ENCODE measurements around the gene SLC22A6. TPM values are rescaled to one million over a fixed set of nuclear protein-coding genes. Genes with fewer than 3 reads are reported as not detected.

SLC22A6 gene
- total and polyA plus RNA-seq, 2 experiments from 2014 or later: not detected

- TF ChIP-seq EZH2phosphoT487 (IDR thresholded peaks at IDR 0.05; ENCODE audit: unreplicated experiment): no peak
- TF ChIP-seq CTCF (conservative IDR thresholded peaks at IDR 0.05; ENCODE audit: low read depth in 2 of 2): no peak
- TF ChIP-seq, protein P1, sequence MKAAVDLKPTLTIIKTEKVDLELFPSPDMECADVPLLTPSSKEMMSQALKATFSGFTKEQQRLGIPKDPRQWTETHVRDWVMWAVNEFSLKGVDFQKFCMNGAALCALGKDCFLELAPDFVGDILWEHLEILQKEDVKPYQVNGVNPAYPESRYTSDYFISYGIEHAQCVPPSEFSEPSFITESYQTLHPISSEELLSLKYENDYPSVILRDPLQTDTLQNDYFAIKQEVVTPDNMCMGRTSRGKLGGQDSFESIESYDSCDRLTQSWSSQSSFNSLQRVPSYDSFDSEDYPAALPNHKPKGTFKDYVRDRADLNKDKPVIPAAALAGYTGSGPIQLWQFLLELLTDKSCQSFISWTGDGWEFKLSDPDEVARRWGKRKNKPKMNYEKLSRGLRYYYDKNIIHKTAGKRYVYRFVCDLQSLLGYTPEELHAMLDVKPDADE (IDR thresholded peaks at IDR 0.05): no peak
- TF ChIP-seq POLR2AphosphoS5 (IDR thresholded peaks at IDR 0.05; ENCODE audit: low read depth): no peak
- no peak for TF ChIP-seq JUNB (IDR thresholded peaks at IDR 0.05; ENCODE audit: unreplicated experiment)
- no peak for TF ChIP-seq CREB1 (CRISPR knock-in tag; IDR thresholded peaks at IDR 0.05; ENCODE audit: low read depth)
- TF ChIP-seq, protein P2, sequence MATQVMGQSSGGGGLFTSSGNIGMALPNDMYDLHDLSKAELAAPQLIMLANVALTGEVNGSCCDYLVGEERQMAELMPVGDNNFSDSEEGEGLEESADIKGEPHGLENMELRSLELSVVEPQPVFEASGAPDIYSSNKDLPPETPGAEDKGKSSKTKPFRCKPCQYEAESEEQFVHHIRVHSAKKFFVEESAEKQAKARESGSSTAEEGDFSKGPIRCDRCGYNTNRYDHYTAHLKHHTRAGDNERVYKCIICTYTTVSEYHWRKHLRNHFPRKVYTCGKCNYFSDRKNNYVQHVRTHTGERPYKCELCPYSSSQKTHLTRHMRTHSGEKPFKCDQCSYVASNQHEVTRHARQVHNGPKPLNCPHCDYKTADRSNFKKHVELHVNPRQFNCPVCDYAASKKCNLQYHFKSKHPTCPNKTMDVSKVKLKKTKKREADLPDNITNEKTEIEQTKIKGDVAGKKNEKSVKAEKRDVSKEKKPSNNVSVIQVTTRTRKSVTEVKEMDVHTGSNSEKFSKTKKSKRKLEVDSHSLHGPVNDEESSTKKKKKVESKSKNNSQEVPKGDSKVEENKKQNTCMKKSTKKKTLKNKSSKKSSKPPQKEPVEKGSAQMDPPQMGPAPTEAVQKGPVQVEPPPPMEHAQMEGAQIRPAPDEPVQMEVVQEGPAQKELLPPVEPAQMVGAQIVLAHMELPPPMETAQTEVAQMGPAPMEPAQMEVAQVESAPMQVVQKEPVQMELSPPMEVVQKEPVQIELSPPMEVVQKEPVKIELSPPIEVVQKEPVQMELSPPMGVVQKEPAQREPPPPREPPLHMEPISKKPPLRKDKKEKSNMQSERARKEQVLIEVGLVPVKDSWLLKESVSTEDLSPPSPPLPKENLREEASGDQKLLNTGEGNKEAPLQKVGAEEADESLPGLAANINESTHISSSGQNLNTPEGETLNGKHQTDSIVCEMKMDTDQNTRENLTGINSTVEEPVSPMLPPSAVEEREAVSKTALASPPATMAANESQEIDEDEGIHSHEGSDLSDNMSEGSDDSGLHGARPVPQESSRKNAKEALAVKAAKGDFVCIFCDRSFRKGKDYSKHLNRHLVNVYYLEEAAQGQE (IDR thresholded peaks at IDR 0.05; ENCODE audit: unreplicated experiment): no peak
- no peak for TF ChIP-seq NANOG (IDR thresholded peaks at IDR 0.05; ENCODE audit: borderline replicate concordance)
- no peak for TF ChIP-seq ZNF331 (CRISPR knock-in tag; IDR thresholded peaks at IDR 0.05; ENCODE audit: low read depth)
- no peak for TF ChIP-seq ZNF462 (CRISPR knock-in tag; IDR thresholded peaks at IDR 0.05)
- no peak for TF ChIP-seq ZNF114 (CRISPR knock-in tag; IDR thresholded peaks at IDR 0.05)
- no peak for TF ChIP-seq EZH2 (IDR thresholded peaks at IDR 0.05; ENCODE audit: low read depth, unreplicated experiment)
- TF ChIP-seq STAT1 (IDR thresholded peaks at IDR 0.05; ENCODE audit: unreplicated experiment): no peak
- Histone ChIP-seq H3K27me3 (ENCODE audit: insufficient read depth) (no peaks in the 10 kb centered on the region), H3K27ac (ENCODE audit: low read depth) (no peak overlapping the region), H3F3A (replicated peaks; ENCODE audit: low read depth) (no peaks in the 10 kb centered on the region), H2AFZ (no peak overlapping the region), H3K4me1 (ENCODE audit: insufficient read depth) (no peaks in the 10 kb centered on the region), H3K79me2 (replicated peaks; ENCODE audit: insufficient read depth) (no peaks in the 10 kb centered on the region), H3K4me3 (no peak overlapping the region), H3K9me2 (ENCODE audit: insufficient read depth) (no peaks in the 10 kb centered on the region), H3K4me2 (no peak overlapping the region), H4K20me1 (replicated peaks; ENCODE audit: insufficient read depth) (no peaks in the 10 kb centered on the region), H3K36me3 (ENCODE audit: insufficient read depth) (no peaks in the 10 kb centered on the region)
- Mint-ChIP-seq H3K27ac (no peak overlapping the region), H3K4me1 (no peaks in the 10 kb centered on the region), H3K4me3 (no peak overlapping the region), H3K9me3 (no peaks in the 10 kb centered on the region; the same call in 2 of the 3 replicates), H3K36me3 (ENCODE audit: low read depth) (no peaks in the 10 kb centered on the region), H3K27me3 (ENCODE audit: insufficient read depth, low read depth, poor library complexity) (peaks cover 12% of the 10 kb centered on the region)
- ATAC-seq (no peak), DNase-seq (ENCODE audit: low spot score) (no peak)
Measured at GRCh38 chr11:62962391-62962790, 22.4 kb downstream of the SLC22A6 start.

Measured in GM23338 (cell line).